K562 (cell line): ENCODE data around the gene CELA3B. TPM values are rescaled to one million over a fixed set of nuclear protein-coding genes. Genes with fewer than 3 reads are reported as not detected.

Source experiments
- BMI1 ChIP-seq: fragments of 150-350 bp; IDR thresholded peaks from 2 replicates; pipeline ENCODE4 v1.6.1; 2014; ENCODE audit warnings: low read length
- CEBPB ChIP-seq: fragments of 450-650 bp; IDR thresholded peaks from 2 replicates; pipeline ENCODE4 v1.6.1; 2016; ENCODE audit warnings: missing genetic modification characterization, missing compliant biosample characterization
- HMG20A ChIP-seq: fragments of 450-650 bp; formaldehyde crosslinking; conservative IDR thresholded peaks from 2 replicates; pipeline ENCODE4 v1.4.0; 2020; ENCODE audit warnings: mild to moderate bottlenecking, mixed read lengths
- HMG20B ChIP-seq: fragments of 250-450 bp; sonication (Bioruptor Pico); IDR thresholded peaks from 2 replicates; pipeline ENCODE4 v1.5.0; 2021; ENCODE audit warnings: mild to moderate bottlenecking
- MAFF ChIP-seq: IDR thresholded peaks from 2 replicates; pipeline ENCODE4 v1.6.1; 2012; ENCODE audit warnings: low read length, improper control_type of control experiment
- MEF2D ChIP-seq: conservative IDR thresholded peaks from 2 replicates; pipeline ENCODE4 v1.6.1; 2016; ENCODE audit warnings: low read depth, missing genetic modification characterization, missing compliant biosample characterization
- RBM14 ChIP-seq: fragments of 200-400 bp; formaldehyde crosslinking; IDR thresholded peaks from 2 replicates; pipeline ENCODE4 v1.6.1; 2018; ENCODE audit warnings: low read depth, mild to moderate bottlenecking, low read length, moderate library complexity, borderline replicate concordance; ENCODE audit not compliant: insufficient read depth
- SAP30 ChIP-seq: fragments of 200-600 bp; sonication (generic); IDR thresholded peaks from 2 replicates; pipeline ENCODE4 v1.6.1; 2012; ENCODE audit warnings: borderline replicate concordance, low read depth, mild to moderate bottlenecking, moderate library complexity, low read length, control low read depth, inconsistent platforms; ENCODE audit not compliant: insufficient read depth, poor library complexity, severe bottlenecking
- SPI1 ChIP-seq: IDR thresholded peaks from 2 replicates; pipeline ENCODE4 v1.6.1; 2011; ENCODE audit warnings: low read depth, low read length, control low read depth, borderline replicate concordance
- TGIF2 ChIP-seq: sonication (generic); formaldehyde crosslinking; IDR thresholded peaks from 2 replicates; pipeline ENCODE4 v1.8.1; 2022; ENCODE audit warnings: mild to moderate bottlenecking, missing genetic modification reagents, moderate library complexity
- ZEB2 ChIP-seq: fragments of 450-650 bp; IDR thresholded peaks from 2 replicates; pipeline ENCODE4 v1.6.1; 2016
- ZNF217 ChIP-seq: sonication (generic); formaldehyde crosslinking; IDR thresholded peaks from 2 replicates; pipeline ENCODE4 v1.8.0; 2022; ENCODE audit warnings: mild to moderate bottlenecking, missing genetic modification reagents
- ZNF232 ChIP-seq: sonication (generic); formaldehyde crosslinking; IDR thresholded peaks from 2 replicates; pipeline ENCODE4 v1.8.0; 2022; ENCODE audit warnings: mild to moderate bottlenecking, missing genetic modification reagents
- ZNF583 ChIP-seq: fragments of 250-450 bp; sonication (Bioruptor Pico); IDR thresholded peaks from 2 replicates; pipeline ENCODE4 v1.4.0; 2020
- ZNF584 ChIP-seq: fragments of 200-800 bp; sonication (Bioruptor generic); IDR thresholded peaks from 2 replicates; pipeline ENCODE4 v1.6.1; 2016; ENCODE audit warnings: low read depth, mild to moderate bottlenecking, missing genetic modification characterization, missing compliant biosample characterization
- ZSCAN29 ChIP-seq: fragments of 450-650 bp; IDR thresholded peaks from 2 replicates; pipeline ENCODE4 v1.6.1; 2017
- polyA plus RNA-seq, 8 experiments: library from polyadenylated mRNA; depleted of rRNA in 4 of 8; stranded (reverse) in 5 of 8; unstranded in 3 of 8; fragments of >200 nt; fragmentation: Nextera tagmentation in 2 of 8; fragmentation: Illumina TruSeq in 1 of 8; extraction: Ambion mirVana in 2 of 8; extraction: Trizol in 1 of 8; gene quantifications; 2 replicates each; pipeline versions ENCODE4 v1.2.1 to v1.2.3, GENCODE V29; 2011 to 2014; ENCODE audit warnings: inconsistent platforms in 1 of 8, missing spikeins in 1 of 8
- total RNA-seq, 7 experiments: library from RNA; depleted of rRNA in 6 of 7; stranded (reverse); fragments of >200 nt in 6 of 7; fragmentation: Illumina TruSeq in 2 of 7; extraction: Trizol in 2 of 7; gene quantifications; 2 replicates each; pipeline versions ENCODE4 v1.2.1 to v1.2.3, GENCODE V29; 2011 to 2021; ENCODE audit warnings: low replicate concordance in 1 of 7
- TF ChIP-seq, protein P1 (sequence below): fragments of 450-650 bp; IDR thresholded peaks from 2 replicates; pipeline ENCODE4 v1.6.1; 2018; ENCODE audit warnings: mild to moderate bottlenecking, low read depth; ENCODE audit not compliant: partially characterized antibody
- TF ChIP-seq, protein P2 (sequence below): fragments of 450-650 bp; formaldehyde crosslinking; IDR thresholded peaks from 2 replicates; pipeline ENCODE4 v1.4.0; 2020; ENCODE audit warnings: mild to moderate bottlenecking, moderate library complexity
- TF ChIP-seq, protein P3 (sequence below): sonication (generic); formaldehyde crosslinking; IDR thresholded peaks from 2 replicates; pipeline ENCODE4 v1.8.0; 2022; ENCODE audit warnings: mild to moderate bottlenecking, missing genetic modification reagents
- TF ChIP-seq, protein P4 (sequence below): fragments of 450-650 bp; IDR thresholded peaks from 2 replicates; pipeline ENCODE4 v1.7.0; 2016; ENCODE audit warnings: borderline replicate concordance
- TF ChIP-seq, protein P5 (sequence below): fragments of 450-650 bp; formaldehyde crosslinking; IDR thresholded peaks from 2 replicates; pipeline ENCODE4 v1.4.0; 2022; ENCODE audit warnings: missing genetic modification characterization

Gene CELA3B
- total and polyA plus RNA-seq, 9 of the 15 experiments (the other 6 are each of a cell fraction or from before 2014, with no cell fraction given): 3.1 TPM; not detected in 8

DNA sequence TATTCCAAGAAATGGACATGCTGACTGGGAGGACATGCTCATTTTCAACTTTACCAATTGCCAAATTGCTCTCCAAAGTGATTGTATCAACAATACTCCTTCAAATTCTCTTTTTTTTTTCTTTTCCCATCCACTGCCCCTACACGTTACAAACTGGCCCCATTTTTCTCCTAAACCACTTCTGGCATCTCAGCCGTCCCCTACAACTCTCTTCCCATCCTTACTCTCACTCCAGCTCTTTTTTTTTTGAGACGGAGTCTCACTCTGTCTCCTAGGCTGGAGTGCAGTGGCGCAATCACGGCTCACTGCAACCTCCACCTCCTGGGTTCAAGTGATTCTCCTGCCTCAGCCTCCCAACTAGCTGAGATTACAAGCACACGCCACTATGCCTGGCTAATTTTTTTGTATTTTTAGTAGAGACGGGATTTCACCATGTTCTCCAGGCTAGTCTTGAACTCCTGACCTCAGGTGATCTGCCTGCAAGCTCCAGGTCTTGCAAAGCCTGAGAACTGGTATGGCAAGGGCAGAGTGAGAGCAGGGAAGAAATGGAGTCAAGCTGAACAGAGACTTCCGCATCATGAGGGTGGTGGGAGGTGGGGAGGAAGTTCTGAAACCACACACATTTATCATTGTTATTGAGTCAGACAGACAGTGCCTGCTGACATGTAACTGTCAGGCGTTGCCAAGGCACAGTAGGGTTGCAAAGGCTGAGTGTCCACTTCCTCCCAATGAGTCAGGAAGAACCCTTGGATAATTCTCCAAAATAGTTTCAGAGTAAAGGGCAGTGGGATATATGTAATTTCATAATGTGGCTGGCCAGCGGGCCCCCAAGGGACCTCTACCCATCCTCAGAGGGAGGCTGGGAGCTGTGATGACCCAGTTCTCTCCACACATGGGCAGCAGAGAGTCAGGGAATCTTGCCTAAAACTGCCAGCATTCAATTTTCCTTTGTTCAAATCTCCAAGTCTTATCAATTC lies 42.0 kb downstream of the CELA3B start (continued):
- TF ChIP-seq ZNF583 (CRISPR knock-in tag): no peak
- TF ChIP-seq, protein P1, sequence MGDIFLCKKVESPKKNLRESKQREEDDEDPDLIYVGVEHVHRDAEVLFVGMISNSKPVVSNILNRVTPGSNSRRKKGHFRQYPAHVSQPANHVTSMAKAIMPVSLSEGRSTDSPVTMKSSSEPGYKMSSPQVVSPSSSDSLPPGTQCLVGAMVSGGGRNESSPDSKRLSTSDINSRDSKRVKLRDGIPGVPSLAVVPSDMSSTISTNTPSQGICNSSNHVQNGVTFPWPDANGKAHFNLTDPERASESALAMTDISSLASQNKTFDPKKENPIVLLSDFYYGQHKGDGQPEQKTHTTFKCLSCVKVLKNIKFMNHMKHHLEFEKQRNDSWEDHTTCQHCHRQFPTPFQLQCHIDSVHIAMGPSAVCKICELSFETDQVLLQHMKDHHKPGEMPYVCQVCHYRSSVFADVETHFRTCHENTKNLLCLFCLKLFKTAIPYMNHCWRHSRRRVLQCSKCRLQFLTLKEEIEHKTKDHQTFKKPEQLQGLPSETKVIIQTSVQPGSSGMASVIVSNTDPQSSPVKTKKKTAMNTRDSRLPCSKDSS: no peak
- peak; percentile 17; the same call in 1 of the 2 replicates for TF ChIP-seq MAFF
- TF ChIP-seq, protein P2, sequence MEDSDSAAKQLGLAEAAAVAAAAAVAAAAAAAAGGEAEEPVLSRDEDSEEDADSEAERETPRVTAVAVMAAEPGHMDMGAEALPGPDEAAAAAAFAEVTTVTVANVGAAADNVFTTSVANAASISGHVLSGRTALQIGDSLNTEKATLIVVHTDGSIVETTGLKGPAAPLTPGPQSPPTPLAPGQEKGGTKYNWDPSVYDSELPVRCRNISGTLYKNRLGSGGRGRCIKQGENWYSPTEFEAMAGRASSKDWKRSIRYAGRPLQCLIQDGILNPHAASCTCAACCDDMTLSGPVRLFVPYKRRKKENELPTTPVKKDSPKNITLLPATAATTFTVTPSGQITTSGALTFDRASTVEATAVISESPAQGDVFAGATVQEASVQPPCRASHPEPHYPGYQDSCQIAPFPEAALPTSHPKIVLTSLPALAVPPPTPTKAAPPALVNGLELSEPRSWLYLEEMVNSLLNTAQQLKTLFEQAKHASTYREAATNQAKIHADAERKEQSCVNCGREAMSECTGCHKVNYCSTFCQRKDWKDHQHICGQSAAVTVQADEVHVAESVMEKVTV (CRISPR knock-in tag): peak; percentile 27; the same call in 1 of the 2 replicates
- TF ChIP-seq HMG20A (CRISPR knock-in tag): no peak
- TF ChIP-seq ZNF217: no peak
- TF ChIP-seq BMI1: no peak
- TF ChIP-seq, protein P3, sequence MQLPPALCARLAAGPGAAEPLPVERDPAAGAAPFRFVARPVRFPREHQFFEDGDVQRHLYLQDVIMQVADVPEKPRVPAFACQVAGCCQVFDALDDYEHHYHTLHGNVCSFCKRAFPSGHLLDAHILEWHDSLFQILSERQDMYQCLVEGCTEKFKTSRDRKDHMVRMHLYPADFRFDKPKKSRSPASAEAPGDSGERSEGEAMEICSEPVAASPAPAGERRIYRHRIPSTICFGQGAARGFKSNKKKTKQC (CRISPR knock-in tag): no peak
- TF ChIP-seq SAP30: no peak
- peak; percentile 90 for TF ChIP-seq ZNF584 (CRISPR knock-in tag)
- TF ChIP-seq, protein P4, sequence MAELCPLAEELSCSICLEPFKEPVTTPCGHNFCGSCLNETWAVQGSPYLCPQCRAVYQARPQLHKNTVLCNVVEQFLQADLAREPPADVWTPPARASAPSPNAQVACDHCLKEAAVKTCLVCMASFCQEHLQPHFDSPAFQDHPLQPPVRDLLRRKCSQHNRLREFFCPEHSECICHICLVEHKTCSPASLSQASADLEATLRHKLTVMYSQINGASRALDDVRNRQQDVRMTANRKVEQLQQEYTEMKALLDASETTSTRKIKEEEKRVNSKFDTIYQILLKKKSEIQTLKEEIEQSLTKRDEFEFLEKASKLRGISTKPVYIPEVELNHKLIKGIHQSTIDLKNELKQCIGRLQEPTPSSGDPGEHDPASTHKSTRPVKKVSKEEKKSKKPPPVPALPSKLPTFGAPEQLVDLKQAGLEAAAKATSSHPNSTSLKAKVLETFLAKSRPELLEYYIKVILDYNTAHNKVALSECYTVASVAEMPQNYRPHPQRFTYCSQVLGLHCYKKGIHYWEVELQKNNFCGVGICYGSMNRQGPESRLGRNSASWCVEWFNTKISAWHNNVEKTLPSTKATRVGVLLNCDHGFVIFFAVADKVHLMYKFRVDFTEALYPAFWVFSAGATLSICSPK: no peak
- TF ChIP-seq ZEB2: peak; percentile 75
- peak; percentile 91 for TF ChIP-seq CEBPB (tag)
- TF ChIP-seq SPI1: peak; percentile 97
- TF ChIP-seq HMG20B: 0 out of 2 replicates have a peak, but pooled peaks have one; percentile 63
- no peak for TF ChIP-seq ZNF232 (CRISPR knock-in tag)
- no peak for TF ChIP-seq ZSCAN29
- no peak for TF ChIP-seq TGIF2 (CRISPR knock-in tag)
- TF ChIP-seq, protein P5, sequence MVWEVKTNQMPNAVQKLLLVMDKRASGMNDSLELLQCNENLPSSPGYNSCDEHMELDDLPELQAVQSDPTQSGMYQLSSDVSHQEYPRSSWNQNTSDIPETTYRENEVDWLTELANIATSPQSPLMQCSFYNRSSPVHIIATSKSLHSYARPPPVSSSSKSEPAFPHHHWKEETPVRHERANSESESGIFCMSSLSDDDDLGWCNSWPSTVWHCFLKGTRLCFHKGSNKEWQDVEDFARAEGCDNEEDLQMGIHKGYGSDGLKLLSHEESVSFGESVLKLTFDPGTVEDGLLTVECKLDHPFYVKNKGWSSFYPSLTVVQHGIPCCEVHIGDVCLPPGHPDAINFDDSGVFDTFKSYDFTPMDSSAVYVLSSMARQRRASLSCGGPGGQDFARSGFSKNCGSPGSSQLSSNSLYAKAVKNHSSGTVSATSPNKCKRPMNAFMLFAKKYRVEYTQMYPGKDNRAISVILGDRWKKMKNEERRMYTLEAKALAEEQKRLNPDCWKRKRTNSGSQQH (CRISPR knock-in tag): no peak
- no peak; the same call in 1 of the 2 replicates for TF ChIP-seq MEF2D (tag)
- no peak for TF ChIP-seq RBM14
